HG03095 (cell line): ENCODE results near the gene S1PR5.
A peak's percentile ranks its signal among the peaks of the same experiment; 100 is the strongest.

ENCODE experiments used
- ATAC-seq: cut with Tn5 transposase; IDR thresholded peaks from one replicate; pipeline ENCODE4 v1.9.1; 2021; ENCODE audit warnings: moderate library complexity; ENCODE audit not compliant: unreplicated experiment

The S1PR5 gene

DNA sequence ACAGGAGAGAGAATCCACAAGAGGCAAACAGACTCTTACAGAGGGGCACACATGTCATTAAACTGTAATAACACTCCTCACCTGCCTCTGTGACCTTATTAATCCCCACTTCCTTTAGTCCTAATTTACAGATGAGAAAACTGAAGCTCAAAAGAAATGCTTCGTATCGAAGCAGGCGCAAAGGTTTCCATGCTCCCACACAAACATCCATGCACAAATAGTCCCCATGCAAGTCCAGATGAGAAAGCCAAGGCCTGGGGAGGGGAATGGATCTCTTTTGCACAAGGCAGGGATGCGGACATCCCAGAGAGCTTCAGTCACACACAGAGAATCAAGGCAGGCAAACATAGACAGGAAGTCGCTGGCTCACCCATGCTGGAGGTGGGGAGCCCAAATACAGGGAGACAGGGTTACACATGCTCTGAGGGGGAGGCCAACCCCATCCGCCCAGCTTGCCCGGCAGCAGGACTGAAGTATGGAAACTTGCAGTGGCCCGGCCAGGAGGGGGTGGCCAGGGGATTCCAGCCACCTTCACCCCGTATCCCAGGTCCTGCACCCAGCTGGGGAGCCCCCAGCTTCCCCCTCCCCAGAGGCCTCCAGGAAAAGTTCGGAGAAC, 468 bp downstream of the S1PR5 start:
- ATAC-seq = no peak

DNA sequence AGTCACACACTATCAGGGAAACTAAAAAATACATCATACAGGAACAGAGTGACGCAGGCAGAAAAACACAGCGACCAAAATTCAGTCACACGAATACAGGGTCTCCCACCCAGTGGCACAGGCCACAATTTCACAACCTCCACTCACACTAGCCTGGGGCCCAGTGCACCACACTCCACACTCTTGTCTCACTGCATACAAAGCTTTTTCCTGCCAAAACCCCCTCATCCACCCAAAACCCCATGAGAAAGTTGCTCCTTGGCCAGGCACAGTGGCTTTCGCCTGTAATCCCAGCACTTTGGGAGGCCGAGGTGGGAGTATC, 1.2 kb downstream of the S1PR5 start:
- ATAC-seq = no peak

DNA sequence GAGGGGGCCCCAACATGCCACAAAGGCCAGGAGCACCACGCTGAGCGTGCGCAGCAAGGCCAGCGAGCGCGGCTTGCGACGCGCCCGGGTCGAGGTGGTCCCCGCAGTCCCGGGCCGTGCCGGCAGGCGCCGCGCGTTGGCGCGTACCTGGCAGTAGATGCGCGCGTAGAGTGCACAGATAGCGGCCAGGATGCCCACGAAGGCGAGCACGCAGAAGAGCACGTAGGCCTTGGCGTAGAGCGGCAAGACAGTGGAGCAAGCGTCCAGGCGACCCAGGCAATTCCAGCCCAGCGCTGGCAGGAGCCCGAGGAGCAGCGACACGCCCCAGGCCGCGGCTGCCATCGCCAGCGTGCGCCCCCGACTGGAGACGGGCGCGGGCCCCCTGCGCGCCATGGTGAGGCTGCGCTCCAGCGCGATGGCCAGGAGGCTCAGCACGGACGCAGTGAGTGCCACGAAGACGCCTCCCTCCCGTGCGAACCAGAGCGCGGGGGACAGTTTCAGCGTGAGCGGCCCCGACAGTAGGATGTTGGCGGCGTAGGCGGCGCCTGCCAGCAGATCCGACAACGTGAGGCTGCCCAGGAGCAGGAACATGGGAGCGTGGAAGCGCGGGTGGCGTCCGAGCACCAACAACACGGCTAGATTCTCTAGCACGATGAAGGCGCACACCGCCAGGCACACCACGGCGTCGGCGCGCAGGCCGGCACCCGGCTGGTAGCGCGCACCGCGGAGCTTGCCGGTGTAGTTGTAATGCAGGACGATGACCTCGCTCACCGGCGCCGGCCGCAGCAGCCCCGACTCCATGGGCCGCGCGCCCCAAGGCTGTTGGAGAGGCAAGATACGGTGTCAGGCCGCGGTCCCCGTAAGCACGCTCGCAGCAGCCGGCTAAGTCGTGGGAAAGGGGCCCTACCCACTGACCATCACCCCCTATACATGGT, 2.8 kb downstream of the S1PR5 start:
- no peak for ATAC-seq

DNA sequence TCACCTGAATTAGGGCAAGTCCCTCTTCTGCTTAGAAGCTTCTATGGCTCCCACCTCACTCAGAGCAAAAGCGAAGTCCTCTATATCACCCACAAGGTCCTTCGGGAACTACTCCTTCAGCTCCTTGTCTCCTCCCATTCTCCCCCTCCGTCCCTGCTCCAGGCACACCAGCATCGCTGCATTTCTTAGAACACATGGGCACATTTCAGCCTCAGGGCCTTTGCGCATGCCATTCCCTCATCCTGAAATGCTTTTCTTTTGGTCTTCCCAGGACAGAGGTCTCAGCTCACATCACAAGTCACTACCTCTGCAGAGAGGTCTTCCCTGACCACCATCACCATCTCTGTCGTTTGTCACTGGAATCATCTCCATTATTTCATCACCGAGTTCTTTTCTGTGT, 4.0 kb downstream of the S1PR5 start:
- ATAC-seq = no peak

DNA sequence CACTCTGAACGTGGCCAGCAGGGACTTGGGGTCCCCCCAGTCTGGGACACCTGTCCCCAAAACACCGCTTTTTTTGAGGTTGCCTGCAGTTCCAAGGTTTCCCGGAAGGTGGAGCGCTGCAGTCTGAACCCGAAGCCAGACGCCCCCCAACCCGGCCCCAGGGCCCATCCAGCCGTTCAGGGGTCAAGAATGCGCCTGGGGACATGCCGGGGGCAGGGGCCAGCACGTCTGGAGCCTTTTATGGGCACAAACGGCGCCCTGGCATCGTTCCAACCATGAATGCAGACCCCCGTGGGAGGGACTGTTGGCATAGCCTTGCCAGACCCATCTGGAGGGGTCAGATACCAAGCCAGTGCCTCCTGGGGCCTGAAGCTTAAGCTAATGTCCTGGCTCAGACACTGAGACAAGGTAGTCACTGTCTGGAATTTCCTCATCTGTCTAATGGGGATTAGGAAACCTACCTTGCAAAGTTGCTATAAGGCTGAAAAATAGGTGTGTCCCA, 6.9 kb downstream of the S1PR5 start:
- no peak for ATAC-seq

DNA sequence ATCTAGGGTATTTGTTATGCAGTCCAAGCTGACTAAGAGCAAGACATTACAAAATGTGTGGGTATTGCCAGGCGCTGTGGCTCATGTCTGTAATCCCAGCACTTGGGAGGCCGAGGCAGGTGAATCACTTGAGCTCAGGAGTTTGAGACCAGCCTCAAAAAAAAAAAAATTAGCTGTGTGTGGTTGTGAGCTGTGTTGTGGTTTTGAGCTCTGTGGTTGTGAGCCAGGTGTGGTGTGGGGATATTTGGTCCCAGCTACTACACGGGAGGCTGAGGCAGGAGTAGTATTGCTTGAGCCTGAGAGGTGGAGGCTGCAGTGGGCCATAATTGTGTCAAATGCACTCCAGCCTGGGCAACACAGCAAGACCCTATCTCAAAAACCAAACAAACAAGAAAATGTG, 8.5 kb downstream of the S1PR5 start:
- no peak for ATAC-seq

DNA sequence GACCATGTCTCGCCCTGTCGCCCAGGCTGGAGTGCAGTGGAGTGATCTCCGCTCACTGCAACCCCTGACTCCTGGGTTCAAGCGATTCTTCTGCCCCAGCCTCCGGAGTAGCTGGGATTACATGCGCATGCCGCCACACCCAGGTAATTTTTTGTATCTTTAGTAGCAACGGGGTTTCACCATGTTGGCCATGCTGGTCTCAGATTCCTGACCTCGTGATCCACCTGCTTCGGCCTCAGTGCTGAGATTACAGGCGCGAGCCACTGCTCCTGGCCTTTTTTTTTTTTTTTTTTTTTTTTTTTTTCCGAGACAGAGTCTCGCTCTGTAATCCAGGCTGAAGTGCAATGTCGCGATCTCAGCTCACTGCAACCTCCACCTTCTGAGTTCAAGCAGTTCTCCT, 9.2 kb downstream of the S1PR5 start:
- no peak for ATAC-seq

DNA sequence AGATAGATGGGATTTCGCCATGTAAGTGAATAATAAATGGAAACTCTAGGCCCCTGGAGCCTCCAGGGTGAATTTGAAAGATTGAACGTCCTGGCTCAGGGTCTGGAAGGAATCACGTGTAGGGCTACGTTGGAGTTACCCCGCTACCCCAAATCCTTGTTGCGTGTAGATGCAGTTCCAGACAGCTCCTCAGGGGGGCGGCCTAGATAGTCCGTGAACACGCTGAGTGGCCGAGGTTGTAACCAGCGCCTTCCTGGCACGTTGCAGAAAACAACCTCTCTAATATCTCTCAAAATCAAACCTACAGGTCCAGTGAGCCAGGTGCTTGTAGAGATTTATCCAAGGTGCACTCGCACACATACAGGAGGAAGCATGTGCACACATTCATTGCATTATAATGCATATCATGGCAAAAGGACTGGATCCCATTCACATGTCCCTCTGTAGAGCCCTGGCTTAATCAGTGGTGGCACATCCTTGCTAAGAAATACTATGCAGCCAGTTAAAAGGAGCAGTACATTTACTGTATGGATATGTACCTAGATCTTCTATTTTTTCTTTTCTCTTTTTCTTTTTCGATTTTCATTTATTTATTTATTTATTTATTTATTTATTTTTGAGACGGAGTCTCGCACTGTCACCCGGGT, 11.5 kb downstream of the S1PR5 start:
- ATAC-seq = no peak

DNA sequence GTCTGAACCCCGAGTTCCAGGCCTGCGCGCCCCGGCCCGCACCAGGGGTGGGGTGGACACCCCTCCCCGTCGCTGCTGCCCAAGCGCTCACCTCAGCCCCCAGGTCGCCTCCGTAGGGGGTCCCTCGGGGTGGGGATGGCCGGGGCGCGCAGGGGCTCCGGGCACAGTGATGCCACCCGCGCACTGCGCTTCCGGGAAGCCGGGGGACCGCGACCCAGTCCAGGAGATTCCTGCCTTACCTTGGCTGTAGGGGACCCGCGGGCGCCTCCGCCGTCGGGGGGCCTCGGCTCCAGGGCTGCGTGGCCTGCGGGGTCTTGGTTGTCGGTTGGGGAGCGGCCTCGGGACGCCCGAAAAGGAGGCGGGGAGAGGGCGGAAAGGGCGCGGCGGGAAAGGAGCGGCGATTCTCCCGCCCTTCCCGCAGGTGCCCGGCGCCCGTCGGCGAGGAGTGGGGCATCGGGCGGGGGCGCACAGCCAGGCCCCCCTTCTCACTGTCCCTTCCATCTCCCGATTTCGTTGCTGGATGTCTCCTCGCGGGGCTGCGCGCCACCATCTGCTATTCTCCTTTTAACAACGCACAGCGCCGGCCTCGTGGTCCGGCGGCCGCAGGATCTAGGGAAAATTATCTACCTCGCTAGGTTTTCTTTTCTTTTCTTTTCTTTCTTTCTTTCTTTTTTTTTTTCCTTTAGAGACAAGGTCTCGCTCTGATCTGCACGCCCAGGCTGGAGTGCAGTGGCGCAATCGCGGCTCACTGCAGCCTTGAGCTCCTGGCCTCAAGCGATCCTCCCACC, 14.1 kb downstream of the S1PR5 start, which contains the start of gene KEAP1:
TSS of gene KEAP1 (minus strand) at position 355 of the 788 bp plus-strand sequence. CDS start 3,323 bp downstream, outside the sequence.
- ATAC-seq = no peak

DNA sequence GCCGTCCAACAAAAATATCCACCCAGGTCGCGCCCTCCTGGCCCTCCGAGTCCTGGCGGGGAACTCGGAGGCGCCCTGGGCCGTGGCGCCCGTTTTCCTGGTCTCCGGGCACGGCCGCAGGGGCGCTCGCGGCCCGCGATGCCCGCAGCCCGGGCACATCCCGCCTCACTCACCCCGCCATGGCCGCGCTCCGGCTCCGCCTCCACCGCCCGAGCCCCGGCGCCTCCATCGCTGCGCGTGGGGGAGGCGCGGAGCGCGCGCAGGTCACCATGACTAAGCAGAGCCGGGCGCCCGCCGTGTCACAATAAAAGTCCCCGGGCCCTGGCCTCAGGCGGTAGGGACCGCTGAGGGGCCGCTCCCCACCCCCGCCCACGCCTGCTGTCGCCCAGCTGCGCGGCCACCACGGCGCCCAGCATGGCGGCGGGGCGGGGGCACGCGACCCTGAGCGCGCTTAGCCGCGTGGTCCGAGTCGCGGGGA, 14.7 kb downstream of the S1PR5 start:
- peak; percentile 67 for ATAC-seq

DNA sequence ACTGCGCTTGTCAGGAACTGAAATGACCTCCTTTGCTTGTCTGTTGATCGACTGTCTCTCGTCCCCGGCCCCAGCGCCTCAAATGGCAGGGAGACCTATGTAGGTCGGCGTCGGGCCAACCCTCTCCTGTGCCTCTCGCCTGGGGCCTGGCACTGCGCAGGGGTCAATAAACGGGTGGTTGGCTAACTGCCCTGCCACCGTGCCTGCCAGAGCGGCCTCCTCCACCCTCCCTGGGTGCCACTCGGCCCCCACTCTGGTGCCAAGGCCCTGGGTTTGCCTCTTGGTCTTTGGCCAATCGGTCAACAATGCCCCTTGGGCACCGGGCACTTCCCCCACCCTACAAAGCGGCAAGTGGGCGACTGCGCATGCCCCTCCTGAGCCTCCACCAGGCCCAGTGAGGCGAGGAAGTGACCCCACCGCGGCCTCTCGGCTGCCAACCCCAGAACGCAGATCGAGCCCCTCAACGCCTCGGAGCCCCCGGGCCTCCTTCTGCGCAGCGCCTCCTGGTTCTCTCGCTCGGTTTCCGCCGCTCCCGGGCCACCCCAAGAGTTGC, 15.2 kb downstream of the S1PR5 start:
- no peak for ATAC-seq

DNA sequence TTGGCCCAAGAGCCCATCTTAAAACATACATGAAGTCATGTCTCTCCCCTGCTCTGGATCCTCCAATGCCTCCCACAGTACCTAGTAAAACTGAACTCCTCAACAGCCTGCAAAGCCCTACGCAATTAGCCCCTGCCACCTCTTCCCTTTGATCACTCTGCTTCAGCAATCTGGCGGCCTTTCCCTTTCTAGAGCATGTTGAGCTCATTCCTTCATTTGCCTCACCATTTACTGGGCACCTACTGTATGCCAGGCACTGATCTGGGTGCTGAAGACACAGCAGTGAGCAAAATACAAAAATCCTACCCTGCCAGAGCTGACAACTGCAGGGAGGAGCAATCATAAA, 17.0 kb downstream of the S1PR5 start:
- ATAC-seq = no peak

DNA sequence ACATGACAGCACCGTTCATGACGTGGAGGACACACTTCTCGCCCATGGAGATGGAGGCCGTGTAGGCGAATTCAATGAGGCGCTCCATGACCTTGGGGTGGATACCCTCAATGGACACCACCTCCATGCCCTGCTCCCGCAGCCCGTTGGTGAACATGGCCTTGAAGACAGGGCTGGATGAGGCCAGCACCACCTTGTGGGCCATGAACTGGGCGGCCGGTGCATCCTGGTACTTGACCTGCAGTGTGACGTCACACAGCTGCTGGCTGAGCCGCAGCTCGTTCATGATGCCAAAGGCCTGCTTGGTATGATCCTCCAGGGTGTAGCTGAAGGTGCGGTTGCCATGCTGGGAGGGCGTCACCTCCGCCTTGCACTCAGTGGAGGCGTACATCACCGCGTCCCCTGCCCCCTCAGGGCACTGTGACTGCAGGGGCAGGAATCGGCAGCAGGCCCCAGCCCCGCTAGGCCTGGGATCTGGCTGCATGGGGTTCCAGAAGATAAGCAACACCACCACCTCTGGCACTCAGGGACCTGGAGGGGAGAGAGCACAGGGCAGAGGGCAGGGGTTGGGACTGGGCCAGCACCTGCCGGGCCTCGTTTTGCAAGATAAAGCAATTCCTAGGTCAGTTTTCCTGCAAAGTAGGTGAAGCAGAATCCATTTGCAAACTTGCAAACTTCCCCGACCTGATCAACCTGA, 17.5 kb downstream of the S1PR5 start:
- ATAC-seq = no peak

DNA sequence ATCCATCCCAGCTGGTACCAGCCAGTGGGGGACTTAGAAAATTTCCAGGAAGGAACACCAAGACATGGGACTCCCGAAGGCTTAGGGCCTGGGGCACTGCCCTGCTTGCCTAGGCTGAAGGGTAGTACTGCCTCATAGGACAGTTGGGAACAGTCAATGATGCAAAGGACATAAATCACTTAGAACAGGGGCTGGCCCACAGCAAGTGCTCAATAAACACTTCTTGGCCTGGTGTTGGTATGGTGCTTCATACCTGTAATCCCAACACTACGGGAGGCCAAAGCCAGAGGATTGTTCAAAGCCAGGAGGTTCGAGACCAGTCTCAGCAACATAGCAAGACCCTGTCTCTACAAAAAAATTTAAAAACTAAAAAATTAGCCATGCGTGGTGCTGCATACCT, 19.9 kb downstream of the S1PR5 start:
- no peak for ATAC-seq

DNA sequence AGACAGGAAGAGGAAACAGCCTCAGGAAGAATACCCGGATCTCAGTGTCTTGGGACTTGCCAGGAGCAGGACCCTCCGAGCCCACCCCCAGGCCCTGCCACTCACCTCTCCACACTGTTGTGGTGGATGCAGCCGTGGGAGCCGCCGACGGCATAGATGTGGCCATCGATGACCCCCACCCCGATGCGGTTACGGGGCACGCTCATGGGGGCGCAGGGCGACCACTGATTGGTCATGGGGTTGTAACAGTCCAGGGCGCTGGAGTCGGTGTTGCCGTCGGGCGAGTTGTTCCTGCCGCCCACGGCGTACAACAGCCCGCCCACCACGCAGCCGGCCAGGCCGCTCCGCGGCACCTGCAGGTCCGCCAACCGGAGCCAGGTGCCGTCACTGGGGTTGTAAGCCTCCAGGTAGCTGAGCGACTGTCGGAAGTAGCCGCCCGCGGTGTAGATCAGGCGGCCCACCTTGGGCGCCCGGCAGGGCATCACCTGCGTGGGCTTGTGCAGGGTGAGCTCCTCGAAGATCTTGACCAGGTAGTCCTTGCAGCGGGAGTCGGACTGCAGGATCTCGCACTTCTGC, 25.7 kb downstream of the S1PR5 start:
- no peak for ATAC-seq

DNA sequence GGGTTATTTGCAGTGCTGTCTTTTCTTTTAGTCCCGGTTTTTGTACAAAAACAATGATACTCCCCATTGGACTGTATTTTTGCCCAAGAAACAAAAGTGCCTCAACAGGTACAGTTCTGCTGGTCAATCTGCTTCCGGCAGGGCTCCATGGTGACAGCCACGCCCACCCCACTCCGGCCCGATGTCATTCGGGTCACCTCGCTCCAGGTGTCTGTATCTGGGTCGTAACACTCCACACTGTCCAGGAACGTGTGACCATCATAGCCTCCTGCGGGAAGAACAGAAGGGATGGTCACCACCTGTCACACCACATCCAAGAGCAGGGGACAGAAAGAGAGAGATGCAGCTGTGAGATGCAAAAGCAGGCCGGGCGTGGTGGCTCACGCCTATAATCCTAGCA, 30.7 kb downstream of the S1PR5 start:
- ATAC-seq = no peak

DNA sequence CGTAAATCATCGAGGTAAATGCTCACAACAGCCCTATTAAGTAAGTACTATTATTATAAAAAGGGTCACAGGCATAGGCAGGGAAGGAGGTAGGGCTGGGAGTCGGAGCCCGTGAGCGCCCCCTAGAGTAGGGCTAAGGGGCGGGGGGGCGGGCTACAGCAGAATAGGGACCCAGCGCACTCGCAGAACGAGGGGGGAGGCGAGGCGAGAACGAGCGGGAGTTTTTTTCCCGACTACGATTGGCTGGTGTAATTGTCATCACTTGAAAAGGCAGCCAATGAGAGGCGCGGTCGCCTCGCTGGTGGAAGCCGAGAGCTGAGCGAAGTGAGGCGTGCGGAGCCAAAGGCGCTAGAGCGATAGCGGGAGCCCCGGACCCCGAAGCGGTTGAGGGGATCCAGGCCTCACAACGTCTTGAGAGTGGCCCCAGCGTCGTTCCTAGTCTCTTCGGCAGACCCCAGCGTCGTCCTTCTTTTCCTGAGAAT, 38.3 kb downstream of the S1PR5 start:
- no peak for ATAC-seq

DNA sequence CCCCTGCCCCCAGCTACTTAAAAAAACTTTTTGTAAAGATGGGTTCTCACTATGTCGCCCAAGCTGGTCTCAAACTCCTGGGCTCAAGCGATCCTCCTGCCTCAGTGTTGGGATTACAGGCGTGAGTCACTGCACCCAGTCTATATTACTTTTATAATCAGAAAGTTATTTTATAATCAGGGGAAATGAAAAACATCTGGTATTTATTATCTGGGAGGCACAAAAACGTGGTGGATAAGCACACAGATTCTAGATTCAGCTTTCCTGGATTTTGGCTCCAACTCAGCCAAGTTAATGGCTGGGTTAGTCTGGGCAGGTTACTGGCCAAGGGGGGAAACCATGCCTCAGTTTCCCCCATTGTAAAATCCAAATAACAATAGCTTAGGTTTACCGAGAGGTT, 38.8 kb downstream of the S1PR5 start:
- ATAC-seq = no peak

DNA sequence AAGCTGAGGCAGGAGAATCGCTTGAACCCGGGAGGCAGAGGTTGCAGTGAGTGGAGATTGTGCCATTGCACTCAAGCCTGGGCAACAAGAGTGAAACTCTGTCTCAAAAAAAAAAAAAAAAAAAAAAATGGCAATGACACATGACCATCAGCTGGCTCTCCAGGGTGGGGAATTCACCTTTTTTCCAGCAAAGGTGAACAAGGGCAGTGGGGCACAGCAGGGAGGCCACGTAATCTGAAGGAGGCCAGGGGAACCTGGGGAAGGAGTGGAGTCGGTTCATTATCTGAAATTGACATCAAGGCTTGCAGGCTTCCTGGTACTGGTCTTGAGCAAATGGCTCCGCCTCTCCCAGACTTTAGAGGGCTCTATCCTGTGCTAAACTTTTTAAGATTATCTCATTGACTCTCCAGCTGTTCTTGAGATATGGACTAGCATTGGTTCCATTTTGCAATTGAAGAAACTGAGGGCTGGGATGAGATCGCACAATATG, 42.2 kb downstream of the S1PR5 start:
- ATAC-seq = no peak
